NCI-H1930 (cell line): ENCODE results near the gene IMPDH1.

Experiments
- DNase-seq, 2 experiments: peaks; one replicate each; lab custom pipeline; 2025; lab: John Stamatoyannopoulos, UW

The IMPDH1 gene

DNA sequence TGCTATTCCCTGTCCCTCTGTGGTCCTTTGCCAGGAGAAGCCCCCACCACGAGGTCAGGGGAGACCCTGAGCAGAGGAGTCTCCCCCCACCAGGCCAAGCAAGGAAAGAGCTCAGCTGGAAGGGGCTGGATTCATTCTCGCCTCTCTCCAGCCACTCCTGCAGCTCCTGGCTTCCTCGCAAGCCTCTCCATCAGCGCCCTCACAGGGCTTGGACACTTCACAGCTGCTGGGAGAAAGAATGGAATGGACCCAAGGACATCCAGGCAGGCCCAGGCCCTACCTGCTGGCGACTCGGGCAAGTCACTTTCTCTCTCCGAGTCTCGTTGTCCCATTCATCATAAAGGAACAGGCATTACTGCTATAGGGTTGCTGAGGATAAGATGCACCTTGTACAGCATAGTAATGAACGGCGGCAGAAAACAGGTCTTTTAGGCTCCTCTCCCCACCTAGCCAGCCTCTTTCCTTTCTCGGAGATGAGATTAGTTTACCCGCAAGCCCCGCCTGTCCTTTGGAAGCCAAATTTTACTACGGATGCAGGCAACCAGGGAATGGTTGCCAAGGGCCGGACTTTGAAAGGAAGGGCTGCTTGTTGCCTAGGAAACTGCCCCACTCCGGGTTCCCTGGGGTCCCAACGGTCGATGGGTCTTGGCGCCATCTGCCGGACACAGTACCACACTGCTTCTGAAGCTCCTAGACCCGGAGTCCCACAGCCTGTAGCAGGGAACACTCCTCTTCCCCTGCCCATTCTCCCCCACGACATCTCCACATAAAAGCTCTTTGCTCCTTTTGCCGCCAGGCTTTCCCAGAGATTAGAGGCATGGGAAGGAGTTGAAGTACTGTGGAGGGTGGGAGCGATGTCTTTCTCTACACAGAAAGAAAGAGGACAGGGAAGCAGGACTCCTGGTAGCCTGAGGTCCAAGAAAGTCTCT lies 22.3 kb downstream of the IMPDH1 start:
- peak; percentile 54 to 76 for DNase-seq

DNA sequence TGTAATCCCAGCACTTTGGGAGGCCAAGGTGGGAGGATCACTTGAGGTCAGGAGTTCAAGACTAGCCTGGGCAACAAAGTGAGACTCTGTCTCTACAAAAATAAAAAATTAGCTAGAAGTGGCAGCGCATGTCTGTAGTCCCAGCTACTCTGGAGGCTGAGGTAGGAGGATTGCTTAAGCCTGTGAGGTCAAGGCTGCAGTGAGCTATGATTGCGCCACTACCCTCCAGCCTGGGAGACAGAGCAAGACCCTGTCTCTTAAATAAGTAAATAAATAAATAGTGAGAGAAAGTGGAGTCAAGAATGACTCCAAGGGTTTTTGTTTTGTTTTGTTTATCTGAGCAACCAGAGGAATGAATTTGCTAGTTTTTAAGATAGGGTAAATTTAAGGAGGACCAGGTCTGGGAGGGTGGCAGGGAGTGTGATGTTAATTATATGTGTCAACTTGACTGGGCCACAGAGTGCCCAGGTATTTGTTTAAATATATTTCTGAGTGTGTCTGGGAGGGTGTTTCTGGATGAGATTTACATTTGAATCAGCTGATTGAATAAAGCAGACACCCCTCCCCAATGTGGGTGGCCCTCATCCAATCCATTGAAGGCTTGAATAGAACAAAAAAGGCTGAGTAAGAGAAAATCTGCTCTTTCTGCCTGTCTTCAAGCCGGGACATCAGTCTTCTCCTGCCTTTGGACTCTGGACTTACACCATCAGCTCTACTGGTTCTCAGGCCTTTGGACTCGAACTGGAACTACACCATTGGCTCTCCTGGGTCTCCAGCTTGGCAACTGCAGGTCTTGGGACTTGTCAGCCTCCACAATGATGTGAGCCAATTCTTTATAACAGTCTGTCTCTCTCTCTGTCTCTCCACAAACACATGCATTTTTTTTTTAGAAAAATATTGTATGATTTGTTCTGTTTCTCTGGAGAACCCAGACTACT lies 23.5 kb downstream of the IMPDH1 start:
- no peak for DNase-seq

DNA sequence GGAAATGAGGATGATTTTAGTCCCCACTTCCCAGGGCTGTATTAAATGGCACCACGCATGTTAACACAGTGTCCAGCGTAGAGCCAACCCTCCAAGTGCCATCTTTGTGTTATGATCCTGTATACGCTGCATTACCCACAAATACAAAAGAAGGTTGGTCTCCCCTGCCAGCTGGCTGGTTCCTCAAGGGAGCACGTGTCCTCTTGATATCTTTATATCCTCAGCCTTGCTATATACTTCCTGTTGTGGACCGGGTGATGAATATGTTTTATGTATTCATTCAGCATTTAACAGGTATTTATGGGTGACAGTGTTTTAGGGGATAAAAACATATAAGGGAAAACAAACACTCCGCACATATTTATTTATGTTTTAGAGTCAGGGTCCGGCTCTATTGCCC lies 25.1 kb downstream of the IMPDH1 start:
- no peak for DNase-seq

DNA sequence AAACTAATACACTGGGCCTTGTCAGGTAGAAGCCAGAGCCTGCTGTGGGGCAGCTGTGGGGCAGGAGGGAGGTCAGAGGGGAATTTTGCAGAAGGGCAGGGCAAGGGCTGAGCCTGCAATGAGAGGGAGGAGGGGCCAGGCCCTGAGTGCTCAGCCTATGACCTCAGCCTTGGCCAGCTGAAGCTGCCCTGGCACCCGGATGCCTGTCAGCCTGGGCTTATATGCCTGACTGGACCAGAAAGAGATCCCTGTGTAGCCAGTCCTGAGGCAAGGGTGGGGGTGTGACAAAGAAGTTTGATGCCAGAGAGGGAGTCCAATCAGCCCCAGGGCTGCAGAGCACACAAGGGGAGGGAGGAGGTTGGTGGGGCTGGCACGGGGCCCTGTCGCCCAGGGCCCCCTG lies 26.0 kb downstream of the IMPDH1 start:
- DNase-seq = no peak

- DNase-seq = no peak
Measured at GRCh38 chr7:128381161-128381821, 28.5 kb downstream of the IMPDH1 start.

DNA sequence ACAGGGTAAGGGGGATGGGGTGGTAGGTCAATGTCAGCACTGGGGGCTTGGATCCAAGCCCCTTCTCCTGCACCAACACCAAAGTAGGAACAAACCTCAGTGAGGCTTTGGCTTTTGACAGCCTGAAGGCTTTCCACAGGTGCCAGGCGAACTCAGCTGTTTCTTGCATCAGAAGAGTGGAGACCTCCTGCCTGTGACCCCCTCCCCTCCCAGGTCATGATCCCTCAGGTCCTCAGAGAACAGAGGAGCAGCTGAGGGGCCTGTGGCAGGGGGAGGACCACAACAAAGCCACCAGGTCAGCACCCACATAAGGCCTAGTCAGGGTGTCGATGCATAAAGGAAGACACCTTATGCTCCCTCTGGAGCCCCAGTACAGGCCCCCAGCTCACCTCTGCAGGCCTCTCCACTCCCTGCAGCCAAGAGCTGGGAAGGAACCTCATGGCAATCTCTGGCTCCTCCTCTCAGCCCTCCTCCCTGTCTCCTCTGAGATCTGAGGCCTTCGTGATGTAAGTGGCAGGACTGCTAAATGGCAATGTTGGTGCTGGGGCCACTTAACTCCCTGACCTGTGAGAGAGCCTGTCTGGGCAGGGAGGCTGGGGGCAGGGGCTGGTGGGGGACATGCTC lies 29.2 kb downstream of the IMPDH1 start:
- no peak for DNase-seq

GRCh38 chr7:128379900-128380479 lies 29.8 kb downstream of the IMPDH1 start:
- DNase-seq = no peak

- no peak for DNase-seq
Measured at GRCh38 chr7:128378637-128379036, 31.1 kb downstream of the IMPDH1 start.

DNA sequence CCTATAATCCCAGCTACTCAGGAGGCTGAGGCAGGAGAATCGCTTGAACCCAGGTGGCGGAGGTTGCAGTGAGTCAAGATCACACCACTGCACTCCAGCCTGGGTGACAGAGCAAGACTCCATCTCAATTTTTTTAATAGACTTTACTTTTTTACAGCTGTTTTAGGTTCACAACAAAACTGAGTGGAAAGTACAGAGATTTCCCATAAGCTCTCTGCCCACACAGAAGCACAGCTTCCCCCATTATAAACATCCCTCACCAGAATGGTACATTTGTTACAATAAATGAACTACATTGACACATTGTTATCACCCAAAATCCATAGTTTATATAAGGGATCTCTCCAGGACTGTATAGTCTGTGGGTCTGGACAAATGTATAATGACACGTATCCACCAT lies 33.7 kb downstream of the IMPDH1 start:
- no peak for DNase-seq

DNA sequence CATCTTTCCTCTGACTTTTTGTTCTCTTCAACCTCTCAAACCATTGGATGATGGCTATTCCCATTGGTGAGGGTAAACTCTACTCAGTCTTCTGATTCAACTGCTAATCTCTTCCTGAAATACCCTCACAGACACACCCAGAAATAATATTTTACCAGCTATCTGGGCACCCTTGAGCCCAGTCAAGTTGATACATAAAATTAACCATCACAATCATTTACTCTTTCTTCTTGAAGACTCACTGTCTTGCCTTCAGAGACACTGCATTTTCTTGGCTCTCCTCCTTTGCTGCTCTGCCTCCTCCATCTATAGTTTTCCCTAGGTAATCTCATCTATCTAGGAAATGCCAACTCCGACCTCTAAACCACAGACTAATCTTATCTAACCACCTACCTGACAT lies 35.7 kb downstream of the IMPDH1 start:
- no peak for DNase-seq

DNA sequence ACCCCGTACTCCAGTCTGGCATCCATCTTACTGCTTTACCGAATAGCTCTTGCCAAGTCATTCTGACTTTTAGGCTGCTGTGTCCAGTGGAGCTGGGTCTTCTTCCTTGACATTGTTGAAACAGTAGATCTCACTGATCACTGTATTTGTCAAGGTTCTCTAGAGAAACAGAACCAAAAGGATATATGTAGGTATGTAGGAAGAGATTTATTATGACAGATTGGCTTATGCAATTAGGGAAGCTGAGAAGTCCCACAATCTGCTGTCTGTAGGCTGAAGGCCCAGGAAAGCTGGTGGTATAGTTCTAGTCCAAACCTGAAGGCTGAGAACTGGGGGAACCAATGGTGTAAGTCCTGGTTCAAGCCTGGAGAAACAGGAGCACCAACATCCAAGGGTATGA lies 36.2 kb downstream of the IMPDH1 start:
- DNase-seq = no peak

DNA sequence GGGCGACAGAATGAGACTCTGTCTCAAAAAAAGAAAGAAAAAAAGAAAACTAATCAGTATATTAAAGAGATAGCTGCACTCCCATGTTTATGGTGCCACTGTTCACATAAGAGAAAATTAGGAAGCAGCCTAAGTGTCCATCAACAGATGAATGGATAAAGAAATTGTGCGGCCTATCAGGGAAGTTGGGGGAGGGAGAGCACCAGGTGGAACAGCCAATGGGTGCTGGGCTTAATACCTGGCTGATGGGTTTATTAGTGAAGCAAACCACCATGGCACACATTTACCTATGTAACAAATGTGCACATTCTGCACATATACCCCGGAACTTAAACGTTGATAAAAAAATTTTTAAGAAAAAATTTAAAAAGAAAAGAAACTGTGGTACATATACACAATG lies 39.3 kb downstream of the IMPDH1 start:
- no peak for DNase-seq

GRCh38 chr7:128366986-128367385 lies 42.8 kb downstream of the IMPDH1 start:
- no peak for DNase-seq

- no peak for DNase-seq
Measured at GRCh38 chr7:128366300-128366699, 43.5 kb downstream of the IMPDH1 start.

GRCh38 chr7:128365432-128365831 lies 44.4 kb downstream of the IMPDH1 start:
- no peak for DNase-seq

GRCh38 chr7:128364166-128364870 lies 45.5 kb downstream of the IMPDH1 start:
- no peak for DNase-seq

GRCh38 chr7:128363261-128363721 lies 46.5 kb downstream of the IMPDH1 start:
- DNase-seq = no peak

DNA sequence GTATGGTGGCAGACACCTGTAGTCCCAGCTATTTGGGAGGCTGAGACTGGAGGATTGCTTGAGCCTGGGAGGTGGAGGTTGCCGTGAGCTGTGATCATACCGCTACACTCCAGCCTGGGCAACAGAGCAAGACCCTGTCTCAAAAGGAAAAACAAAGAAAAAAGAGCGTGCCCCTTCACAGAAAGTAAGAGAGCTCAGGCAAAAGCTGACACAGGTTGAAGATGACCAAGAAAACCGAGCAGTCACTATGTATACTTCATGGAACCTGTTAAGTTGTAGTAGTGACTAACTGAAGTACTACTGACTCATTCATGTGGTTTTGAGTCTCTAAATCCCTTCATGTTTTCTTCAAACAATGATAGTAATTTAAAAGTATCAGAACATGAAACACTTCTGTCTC lies 47.1 kb downstream of the IMPDH1 start:
- no peak for DNase-seq

GRCh38 chr7:128361411-128362379 lies 48.1 kb downstream of the IMPDH1 start, which contains the start of gene PRRT4:
TSS of gene PRRT4 (minus strand) at chr7:128361690.
- DNase-seq = peak; percentile 21 to 31

DNA sequence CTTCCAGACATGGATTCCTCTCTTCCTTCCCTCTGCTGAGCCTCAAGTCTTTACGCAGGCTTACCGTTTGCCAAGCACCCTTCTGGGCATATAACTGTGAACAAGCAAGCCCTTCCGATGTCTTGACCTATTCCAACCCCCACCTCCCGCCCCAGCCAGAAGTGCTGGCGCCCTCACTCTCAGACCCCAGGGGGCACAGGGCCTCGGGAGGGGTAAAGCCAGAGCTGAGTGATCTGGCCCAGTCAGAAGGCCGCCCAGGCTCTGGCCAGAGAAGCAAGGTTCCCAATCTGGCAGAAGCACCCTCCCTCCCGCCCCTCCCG lies 49.5 kb downstream of the IMPDH1 start:
- no peak for DNase-seq
